ENCODE measurements around the gene EIF4EBP2.

GRCh38 chr10:70418229-70418628 is 14.3 kb downstream of the EIF4EBP2 start:
- TF ChIP-seq CTCF (IDR thresholded peaks at IDR 0.05; ENCODE audit: extremely low read depth in 1 of 2, insufficient read depth in 1 of 2, low read depth in 1 of 2, low read length in 2 of 2) (no peak), POLR2AphosphoS5 (IDR thresholded peaks at IDR 0.05; ENCODE audit: insufficient read depth, low read depth, low read length) (no peak), MAX (IDR thresholded peaks at IDR 0.05; ENCODE audit: insufficient read depth, insufficient read length) (no peak), POLR2A (IDR thresholded peaks at IDR 0.05; ENCODE audit: low read depth, low read length) (no peak), EZH2 (IDR thresholded peaks at IDR 0.05; ENCODE audit: borderline replicate concordance, low read depth, low read length, severe bottlenecking) (no peak), GATA2 (IDR thresholded peaks at IDR 0.05; ENCODE audit: insufficient read depth, insufficient read length, low read depth, low read length) (no peak)

All from endothelial cell of umbilical vein (primary cell).